Esophagus muscularis mucosa (tissue), 4 donors: ENCODE data around the gene PWWP2A. TPM values are rescaled to one million over a fixed set of nuclear protein-coding genes. Genes with fewer than 3 reads are reported as not detected.
A peak's percentile ranks its signal among the peaks of the same experiment; 100 is the strongest.

Source experiments
- DNase-seq: peaks from one replicate; pipeline ENCODE4 v3.0.0-alpha.2; 2017; ENCODE audit errors: extremely low spot score
- H3K27ac ChIP-seq, 4 donors: fragments of 200-600 bp; sonication (generic); replicated peaks in 1 of 4; 1 replicate in 3 of 4; 2 replicates in 1 of 4; pipeline ENCODE4 v1.5.1; 2016 to 2019; ENCODE audit warnings: mild to moderate bottlenecking in 1 of 4
- H3K27me3 ChIP-seq, 4 donors: fragments of 200-600 bp; sonication (generic); one replicate each; pipeline versions ENCODE4 v1.5.1 to v1.6.0; 2016 to 2019
- H3K36me3 ChIP-seq, 4 donors: fragments of 200-600 bp; sonication (generic); one replicate each; pipeline ENCODE4 v1.5.1; 2016 to 2019
- H3K4me1 ChIP-seq, 4 donors: fragments of 200-600 bp; sonication (generic); one replicate each; pipeline ENCODE4 v1.5.1; 2016 to 2019
- H3K4me3 ChIP-seq, 4 donors: fragments of 200-600 bp; sonication (generic); 1 replicate in 2 of 4; 2 replicates in 2 of 4; pipeline ENCODE4 v1.5.1; 2016 to 2019; ENCODE audit warnings: mild to moderate bottlenecking in 4 of 4, moderate library complexity in 1 of 4
- H3K9me3 ChIP-seq, 4 donors: fragments of 200-600 bp; sonication (generic); 1 replicate in 3 of 4; 2 replicates in 1 of 4; pipeline ENCODE4 v1.5.1; 2016 to 2019
- CTCF ChIP-seq, 3 experiments: fragments of 200-600 bp in 2 of 3; fragments of 450-650 bp in 1 of 3; sonication (generic) in 2 of 3; IDR thresholded peaks; one replicate each; pipeline ENCODE4 v1.5.1; 2017 to 2019; ENCODE audit warnings: antibody characterized with exemption in 3 of 3, mild to moderate bottlenecking in 2 of 3, moderate library complexity in 1 of 3
- EP300 ChIP-seq: sonication (generic); formaldehyde crosslinking; IDR thresholded peaks from one replicate; pipeline ENCODE4 v1.6.1; 2017; ENCODE audit warnings: antibody characterized with exemption
- POLR2A ChIP-seq: fragments of 450-650 bp; IDR thresholded peaks from one replicate; pipeline ENCODE4 v1.6.1; 2017; ENCODE audit warnings: antibody characterized with exemption, moderate library complexity, mild to moderate bottlenecking, low read depth
- POLR2AphosphoS5 ChIP-seq, 2 donors: sonication (generic); formaldehyde crosslinking; IDR thresholded peaks; one replicate each; pipeline ENCODE4 v1.6.1; 2017; ENCODE audit warnings: antibody characterized with exemption in 2 of 2
- WGBS: methylation state at CpG from one replicate; pipeline ENCODE4 v1.1.5; 2018; 5-methylcytosine and 5-hydroxymethylcytosine counted together
- intact Hi-C: fragments of 100-400 bp; cut with DNase I; formaldehyde crosslinking; loops from one replicate; pipeline ENCODE4 v1.15.1; 2023
- total RNA-seq, 4 donors: library from RNA; depleted of rRNA; stranded (reverse); fragments of >200 nt; gene quantifications; one replicate each; pipeline versions ENCODE4 v1.1.0 to v1.2.1, GENCODE V29; 2016

Gene PWWP2A
- total RNA-seq: 10 to 100 TPM; 17.2 to 30.3 (median 24.2) TPM

GRCh38 chr5:160119142-160119904 lies at the start of gene PWWP2A:
PWWP2A (minus strand) TSS chr5:160119450; CDS start chr5:160119388, 62 bp downstream.
- Histone ChIP-seq H3K4me3 (peak within 1 kb of the TSS; percentile 85 to 98 (median 88)), H3K36me3 (peaks cover 0 to 30% (median 22%) of the 10 kb centered on the region in 4 donors), H3K27me3 (no peaks in the 10 kb centered on the region), H3K4me1 (peaks cover 9 to 23% (median 20%) of the 10 kb centered on the region in 4 donors), H3K9me3 (no peaks in the 10 kb centered on the region), H3K27ac (peak within 1 kb of the TSS; percentile 96 to 99 (median 98))
- intact Hi-C loops: loop anchor here (5.0 to 10.0 kb wide), 2 partner anchors 97 to 275 kb away; no protein-coding TSS in a partner anchor
- WGBS: under 1% methylated on average over 38 of the region's 55 CpGs
- TF ChIP-seq POLR2AphosphoS5 (IDR thresholded peaks at IDR 0.05) (peak; percentile 72 to 92), EP300 (no peak), POLR2A (peak; percentile 63), CTCF (IDR thresholded peaks at IDR 0.05) (peak in 1 of 3 experiments; percentile 25)
- DNase-seq: peak; percentile 100

GRCh38 chr5:160167624-160168165 lies 48.4 kb upstream of the PWWP2A start:
- Histone ChIP-seq H3K27me3 (no peaks in the 10 kb centered on the region), H3K36me3 (no peaks in the 10 kb centered on the region), H3K27ac (no peak overlapping the region), H3K9me3 (no peaks in the 10 kb centered on the region), H3K4me1 (peaks cover 22 to 30% (median 23%) of the 10 kb centered on the region in 4 donors), H3K4me3 (no peak overlapping the region)
- TF ChIP-seq POLR2A (no peak), CTCF (IDR thresholded peaks at IDR 0.05) (no peak), EP300 (no peak)
- no peak for DNase-seq
- intact Hi-C loops: no loop called here
- WGBS: 98% methylated on average over 3 of the region's 3 CpGs

GRCh38 chr5:160166973-160167623 lies 47.8 kb upstream of the PWWP2A start:
- H3K36me3 ChIP-seq: no peaks in the 10 kb centered on the region
- no peak overlapping the region for H3K4me3 ChIP-seq
- peaks cover 22 to 30% (median 23%) of the 10 kb centered on the region in 4 donors for H3K4me1 ChIP-seq
- intact Hi-C loops: no loop called here
- H3K9me3 ChIP-seq: no peaks in the 10 kb centered on the region
- TF ChIP-seq POLR2A (no peak), EP300 (no peak)
- H3K27ac ChIP-seq: peak overlapping the region in 1 of 4 donors; percentile 32
- WGBS: 69% methylated on average over 10 of the region's 10 CpGs
- no peak for DNase-seq
- no peaks in the 10 kb centered on the region for H3K27me3 ChIP-seq

- Histone ChIP-seq H3K4me1 (peaks cover 22 to 30% (median 23%) of the 10 kb centered on the region in 4 donors), H3K27ac (peak overlapping the region; percentile 32 to 79 (median 70)), H3K9me3 (no peaks in the 10 kb centered on the region), H3K4me3 (no peak overlapping the region), H3K27me3 (no peaks in the 10 kb centered on the region), H3K36me3 (no peaks in the 10 kb centered on the region)
- no peak for DNase-seq
- TF ChIP-seq EP300: no peak
- no peak for TF ChIP-seq POLR2A
- no peak for TF ChIP-seq CTCF (IDR thresholded peaks at IDR 0.05)
- no peak for TF ChIP-seq POLR2AphosphoS5 (IDR thresholded peaks at IDR 0.05)
- intact Hi-C loops: no loop called here
- WGBS: 72% methylated on average over 5 of the region's 5 CpGs
Observed at GRCh38 chr5:160166069-160166972, 47.1 kb upstream of the PWWP2A start.
